Activated CD8-positive, alpha-beta memory T cell treated with anti-CD3 and anti-CD28 coated beads, Interleukin-2, amount 10 ng/mL, durations not matched to agents 7 days and 5 days (primary cell): ENCODE measurements around the gene C20orf204. TPM values are rescaled to one million over a fixed set of nuclear protein-coding genes. Genes with fewer than 3 reads are reported as not detected.
"Not testable (repeated sequence)": the region's sequence is repeated elsewhere in the genome, so short reads cannot be mapped to it uniquely, and the experiment has no call there.

Experiments used
- ATAC-seq: fragments of 150-1000 bp; cut with Tn5 transposase; one replicate; pipeline ENCODE4 v1.10.0; 2021; ENCODE audit warnings: moderate library complexity
- CTCF ChIA-PET: fragments of 350-600 bp; sonication (Branson Sonifier 250); formaldehyde crosslinking; loops from one replicate; lab custom pipeline; 2021; ENCODE audit warnings: antibody characterized with exemption; lab: Charles Lee
- DNase-seq: peaks from one replicate; pipeline ENCODE4 v3.0.0-alpha.2; 2020
- H3K27ac Mint-ChIP-seq: one replicate; pipeline ENCODE4 v1.8.0; 2021; ENCODE audit warnings: mild to moderate bottlenecking, mixed read lengths
- H3K27me3 Mint-ChIP-seq: one replicate; pipeline ENCODE4 v1.8.0; 2021; ENCODE audit warnings: mixed read lengths
- H3K36me3 Mint-ChIP-seq: one replicate; pipeline ENCODE4 v1.8.0; 2021; ENCODE audit warnings: mild to moderate bottlenecking, mixed read lengths
- H3K4me1 Mint-ChIP-seq: one replicate; pipeline ENCODE4 v1.8.0; 2021; ENCODE audit warnings: mixed read lengths
- H3K4me3 Mint-ChIP-seq: one replicate; pipeline ENCODE4 v1.8.0; 2021; ENCODE audit warnings: mild to moderate bottlenecking, moderate library complexity, mixed read lengths
- H3K9me3 Mint-ChIP-seq: one replicate; pipeline ENCODE4 v1.8.0; 2022; ENCODE audit warnings: low read depth, mixed read lengths
- microRNA-seq: library from miRNA; unstranded; fragments of <30 nt; microRNA quantifications from one replicate; pipeline ENCODE4 v1.2.0, GENCODE V29; 2022
- total RNA-seq, 2 experiments: library from RNA; stranded (reverse); gene quantifications; one replicate each; pipeline ENCODE4 v1.2.3, GENCODE V29; 2021

The C20orf204 gene
- total RNA-seq, 2 experiments from 2014 or later: 17.5 to 19.0 TPM

- no peak for DNase-seq
- Mint-ChIP-seq H3K9me3 (peaks cover 2% of the 10 kb centered on the region), H3K4me1 (peaks cover 23% of the 10 kb centered on the region), H3K27ac (no peak overlapping the region), H3K27me3 (peaks cover 30% of the 10 kb centered on the region), H3K36me3 (peaks cover 9% of the 10 kb centered on the region), H3K4me3 (no peak overlapping the region)
- no peak for ATAC-seq
- CTCF ChIA-PET: interaction anchor here (1.4 to 8.4 kb wide), 4 partner anchors 39 to 102 kb away, joined by 3 to 110 read pairs (median 18); no protein-coding TSS in a partner anchor
Measured at GRCh38 chr20:64082126-64082731, 46.2 kb downstream of the C20orf204 start.

GRCh38 chr20:64082820-64083377 is 46.9 kb downstream of the C20orf204 start:
- Mint-ChIP-seq H3K9me3 (peaks cover 2% of the 10 kb centered on the region), H3K27me3 (peaks cover 30% of the 10 kb centered on the region), H3K4me1 (peaks cover 22% of the 10 kb centered on the region), H3K27ac (no peak overlapping the region), H3K4me3 (peak overlapping the region; percentile 58), H3K36me3 (peaks cover 5% of the 10 kb centered on the region)
- no peak for ATAC-seq
- CTCF ChIA-PET: interaction anchor here (1.0 to 8.4 kb wide), 15 partner anchors 13 to 587 kb away, joined by 3 to 110 read pairs (median 5); partner anchors contain the start of genes NPBWR2, PCMTD2, SAMD10 and TCEA2
- no peak for DNase-seq

GRCh38 chr20:64083378-64083803 is 47.4 kb downstream of the C20orf204 start:
- Mint-ChIP-seq H3K4me1 (peaks cover 22% of the 10 kb centered on the region), H3K27me3 (peaks cover 30% of the 10 kb centered on the region), H3K27ac (no peak overlapping the region), H3K4me3 (peak overlapping the region; percentile 58), H3K36me3 (peaks cover 4% of the 10 kb centered on the region), H3K9me3 (peaks cover 2% of the 10 kb centered on the region)
- DNase-seq (peak; percentile 78), ATAC-seq (peak; percentile 48)
- CTCF ChIA-PET: interaction anchor here (0.7 to 8.4 kb wide), 17 partner anchors 12 to 587 kb away, joined by 3 to 110 read pairs (median 5); partner anchors contain the start of genes NPBWR2, PCMTD2, SAMD10 and TCEA2

DNA sequence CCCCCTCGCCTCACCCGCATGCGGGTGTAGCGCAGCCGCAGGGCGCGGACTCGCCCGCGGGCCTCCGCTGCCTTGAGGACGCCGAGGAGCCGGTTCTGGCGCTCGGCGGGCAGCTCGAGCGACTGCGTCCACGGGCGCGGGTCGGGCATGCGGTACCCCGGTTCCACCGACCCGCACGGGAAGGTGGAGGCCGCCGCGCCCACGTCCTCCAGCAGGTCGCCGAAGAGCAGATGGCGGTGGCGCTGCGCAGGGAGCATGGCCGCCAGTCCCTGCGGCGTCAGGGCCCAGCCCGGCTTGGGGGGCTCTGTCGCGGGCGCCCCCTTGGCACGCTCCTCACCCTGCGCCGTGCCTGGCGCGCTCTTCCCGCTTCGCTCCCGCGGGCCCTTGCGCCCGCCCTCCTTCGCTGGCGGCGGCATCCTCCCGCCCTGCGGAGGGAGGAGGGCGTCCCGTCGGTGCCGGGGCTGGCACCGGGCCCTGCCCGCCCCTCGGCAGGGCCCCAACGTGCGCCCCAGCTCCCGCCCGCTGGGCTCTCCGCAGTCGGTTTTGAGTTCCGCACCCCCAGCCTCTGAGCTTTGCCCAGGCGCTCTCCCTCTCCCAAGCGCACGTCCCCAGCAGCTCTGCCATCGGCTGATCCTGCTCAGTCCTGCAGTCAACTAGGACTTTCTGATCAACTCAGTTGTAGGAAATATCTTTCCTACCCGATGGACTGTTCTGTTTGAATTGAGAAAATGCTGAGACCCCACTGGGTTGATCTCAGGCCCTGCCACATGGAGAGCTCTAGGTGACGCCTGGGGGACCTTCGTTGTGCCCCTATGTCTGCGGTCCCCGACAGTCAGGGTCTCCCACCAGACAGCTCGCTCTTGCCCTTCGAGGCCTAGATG is 48.1 kb downstream of the C20orf204 start, which contains the start of gene LKAAEAR1:
Gene LKAAEAR1, minus strand, starts transcription at position 595 of the 881 bp plus-strand sequence. Its CDS starts 179 bp downstream, at position 416.
- peaks cover 2% of the 10 kb centered on the region for H3K9me3 Mint-ChIP-seq
- H3K27me3 Mint-ChIP-seq: peaks cover 30% of the 10 kb centered on the region
- DNase-seq (no peak), ATAC-seq (no peak)
- H3K36me3 Mint-ChIP-seq: peaks cover 1% of the 10 kb centered on the region
- no peak within 1 kb of the TSS for H3K27ac Mint-ChIP-seq
- peaks cover 22% of the 10 kb centered on the region for H3K4me1 Mint-ChIP-seq
- CTCF ChIA-PET: interaction anchor here (0.7 to 8.4 kb wide), 17 partner anchors 12 to 588 kb away, joined by 3 to 110 read pairs (median 5); partner anchors contain the start of genes NPBWR2, PCMTD2, SAMD10 and TCEA2
- H3K4me3 Mint-ChIP-seq: peak within 1 kb of the TSS; percentile 58

- Mint-ChIP-seq H3K36me3 (no peaks in the 10 kb centered on the region), H3K4me1 (peaks cover 22% of the 10 kb centered on the region), H3K27ac (no peak overlapping the region), H3K4me3 (peak overlapping the region; percentile 54), H3K9me3 (peaks cover 2% of the 10 kb centered on the region), H3K27me3 (peaks cover 30% of the 10 kb centered on the region)
- ATAC-seq: no peak
- CTCF ChIA-PET: interaction anchor here (1.2 to 8.4 kb wide), 10 partner anchors 11 to 201 kb away, joined by 4 to 110 read pairs (median 6); partner anchors contain the start of gene TCEA2
- no peak for DNase-seq
Measured at GRCh38 chr20:64084685-64085152, 48.7 kb downstream of the C20orf204 start.

GRCh38 chr20:64086801-64087200 is 50.8 kb downstream of the C20orf204 start:
- peaks cover 2% of the 10 kb centered on the region for H3K9me3 Mint-ChIP-seq
- no peaks in the 10 kb centered on the region for H3K36me3 Mint-ChIP-seq
- peaks cover 16% of the 10 kb centered on the region for H3K4me1 Mint-ChIP-seq
- DNase-seq: no peak
- H3K27ac Mint-ChIP-seq: no peak overlapping the region
- no peak for ATAC-seq
- H3K4me3 Mint-ChIP-seq: no peak overlapping the region
- peaks cover 27% of the 10 kb centered on the region for H3K27me3 Mint-ChIP-seq
- CTCF ChIA-PET: interaction anchor here (1.0 to 4.8 kb wide), 4 partner anchors 9 to 48 kb away, joined by 3 to 30 read pairs (median 4); no protein-coding TSS in a partner anchor

DNA sequence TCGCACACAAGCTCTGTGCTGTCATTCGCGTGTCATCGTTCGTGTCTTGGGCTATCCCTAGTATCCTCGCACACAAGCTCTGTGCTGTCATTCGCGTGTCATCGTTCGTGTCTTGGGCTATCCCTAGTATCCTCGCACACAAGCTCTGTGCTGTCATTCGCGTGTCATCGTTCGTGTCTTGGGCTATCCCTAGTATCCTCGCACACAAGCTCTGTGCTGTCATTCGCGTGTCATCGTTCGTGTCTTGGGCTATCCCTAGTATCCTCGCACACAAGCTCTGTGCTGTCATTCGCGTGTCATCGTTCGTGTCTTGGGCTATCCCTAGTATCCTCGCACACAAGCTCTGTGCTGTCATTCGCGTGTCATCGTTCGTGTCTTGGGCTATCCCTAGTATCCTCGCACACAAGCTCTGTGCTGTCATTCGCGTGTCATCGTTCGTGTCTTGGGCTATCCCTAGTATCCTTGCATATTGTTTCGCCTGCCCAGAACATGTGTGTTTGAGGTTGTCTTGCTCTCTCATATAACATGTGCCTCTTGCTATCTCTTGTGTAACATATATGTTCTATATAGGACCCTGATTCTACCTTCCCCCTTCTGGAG is 51.3 kb downstream of the C20orf204 start:
- H3K9me3 Mint-ChIP-seq, H3K27ac Mint-ChIP-seq, DNase-seq, H3K36me3 Mint-ChIP-seq, H3K4me3 Mint-ChIP-seq, ATAC-seq: not testable (repeated sequence)
- CTCF ChIA-PET: interaction anchor here (1.2 kb wide), 1 partner anchor 33 kb away, joined by 4 read pairs; no protein-coding TSS in a partner anchor
- Mint-ChIP-seq H3K4me1 (peaks cover 11% of the 10 kb centered on the region), H3K27me3 (peaks cover 26% of the 10 kb centered on the region)

DNA sequence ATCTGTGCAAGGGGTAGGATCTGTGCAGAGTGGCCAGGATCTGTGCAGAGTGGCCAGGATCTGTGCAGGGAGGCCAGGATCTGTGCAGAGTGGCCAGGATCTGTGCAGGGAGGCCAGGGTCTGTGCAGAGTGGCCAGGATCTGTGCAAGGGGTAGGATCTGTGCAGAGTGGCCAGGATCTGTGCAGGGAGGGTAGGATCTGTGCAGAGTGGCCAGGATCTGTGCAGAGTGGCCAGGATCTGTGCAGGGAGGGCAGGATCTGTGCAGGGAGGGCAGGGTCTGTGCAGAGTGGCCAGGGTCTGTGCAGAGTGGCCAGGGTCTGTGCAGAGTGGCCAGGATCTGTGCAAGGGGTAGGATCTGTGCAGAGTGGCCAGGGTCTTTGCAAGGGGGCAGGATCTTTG is 52.6 kb downstream of the C20orf204 start:
- peaks cover 22% of the 10 kb centered on the region for H3K27me3 Mint-ChIP-seq
- H3K4me3 Mint-ChIP-seq: not testable (repeated sequence)

More for the DNA sequence above, 52.6 kb downstream of the C20orf204 start:
- ATAC-seq, H3K36me3 Mint-ChIP-seq, H3K27ac Mint-ChIP-seq, H3K4me1 Mint-ChIP-seq, H3K9me3 Mint-ChIP-seq, CTCF ChIA-PET, DNase-seq: not testable (repeated sequence)

Small RNA genes lying within 50 kb of the gene (microRNA-seq; reads per million reads assigned to microRNA genes)
- gene MIR6813: 3.4 reads per million

Other genes starting within 250 kb of the C20orf204 start
- under 1 TPM; 0.15 to 0.84 TPM for gene ZBTB46, start 204.9 kb upstream of the C20orf204 start, total RNA-seq
- not detected for gene ABHD16B, start 174.7 kb upstream of the C20orf204 start, total RNA-seq
- gene TPD52L2, start 170.9 kb upstream of the C20orf204 start, total RNA-seq: 10 to 100 TPM; 33.5 to 46.2 TPM
- gene DNAJC5, start 141.1 kb upstream of the C20orf204 start, total RNA-seq: 10 to 100 TPM; 44.4 to 51.9 TPM
- gene UCKL1, start 79.8 kb upstream of the C20orf204 start, total RNA-seq: 10 to 100 TPM; 41.1 to 41.9 TPM
- 10 to 100 TPM; 13.5 to 18.2 TPM for gene ZNF512B, start 66.3 kb upstream of the C20orf204 start, total RNA-seq
- 10 to 100 TPM; 26.0 to 33.4 TPM for gene SAMD10, start 56.5 kb upstream of the C20orf204 start, total RNA-seq
- 10 to 100 TPM; 77.5 to 80.6 TPM for gene PRPF6, start 55.0 kb upstream of the C20orf204 start, total RNA-seq
- gene SOX18, start 13.5 kb downstream of the C20orf204 start, total RNA-seq: 1 to 10 TPM in 1 of 2 experiments, under 1 TPM in 1; 0.20 to 1.8 TPM
- gene TCEA2, start 27.0 kb downstream of the C20orf204 start, total RNA-seq: 10 to 100 TPM; 54.3 to 57.4 TPM
- gene RGS19, start 43.3 kb downstream of the C20orf204 start, total RNA-seq: 100 to 1,000 TPM in 1 of 2 experiments, 10 to 100 TPM in 1; 84.5 to 119 TPM
- gene OPRL1, start 43.9 kb downstream of the C20orf204 start, total RNA-seq: under 1 TPM; 0.75 to 0.99 TPM
- not detected for gene LKAAEAR1, start 48.2 kb downstream of the C20orf204 start, total RNA-seq
- gene NPBWR2, start 71.4 kb downstream of the C20orf204 start, total RNA-seq: not detected
- not detected for gene MYT1, start 128.3 kb downstream of the C20orf204 start, total RNA-seq
- gene PCMTD2, start 219.6 kb downstream of the C20orf204 start, total RNA-seq: 10 to 100 TPM; 28.1 to 38.5 TPM